OCI-LY1 (cell line): ENCODE measurements around the gene DCHS1.

Experiments
- H2AFZ ChIP-seq: fragments of 200-600 bp; sonication (generic), shearing (Covaris generic); 2 replicates; pipeline ENCODE4 v1.6.0; 2014; ENCODE audit warnings: antibody characterized with exemption, mild to moderate bottlenecking, low read length
- H3F3A ChIP-seq: fragments of 200-600 bp; sonication (generic), shearing (Covaris generic); 2 replicates; pipeline ENCODE4 v1.6.0; 2014; ENCODE audit warnings: mild to moderate bottlenecking, antibody characterized with exemption, low read length, moderate library complexity; ENCODE audit not compliant: insufficient read depth
- H3K27ac ChIP-seq: fragments of 200-600 bp; sonication (generic); 2 replicates; pipeline ENCODE4 v1.5.1; 2014; ENCODE audit warnings: low read length, mixed run types, mild to moderate bottlenecking, low read depth; ENCODE audit not compliant: poor library complexity, severe bottlenecking
- H3K27me3 ChIP-seq: fragments of 200-600 bp; sonication (generic); 2 replicates; pipeline ENCODE4 v1.6.0; 2014; ENCODE audit warnings: antibody characterized with exemption, mild to moderate bottlenecking, low read length, moderate library complexity; ENCODE audit not compliant: insufficient read depth
- H3K36me3 ChIP-seq: fragments of 200-600 bp; sonication (generic); 2 replicates; pipeline ENCODE4 v1.6.1; 2014; ENCODE audit warnings: mild to moderate bottlenecking, antibody characterized with exemption, low read length, moderate library complexity, mixed read lengths; ENCODE audit not compliant: insufficient read depth
- H3K4me1 ChIP-seq: fragments of 200-600 bp; sonication (generic); 2 replicates; pipeline ENCODE4 v1.5.1; 2014; ENCODE audit warnings: mild to moderate bottlenecking, low read length, moderate library complexity; ENCODE audit not compliant: insufficient read depth, severe bottlenecking
- H3K4me2 ChIP-seq: fragments of 200-600 bp; sonication (generic), shearing (Covaris generic); 2 replicates; pipeline ENCODE4 v1.6.1; 2014; ENCODE audit warnings: low read length
- H3K4me3 ChIP-seq: fragments of 200-600 bp; sonication (generic); 2 replicates; pipeline ENCODE4 v1.5.1; 2014; ENCODE audit warnings: low read length, low read depth, mild to moderate bottlenecking, mixed read lengths; ENCODE audit not compliant: poor library complexity, severe bottlenecking
- H3K79me2 ChIP-seq: fragments of 200-600 bp; shearing (Covaris generic); 2 replicates; pipeline ENCODE4 v1.6.1; 2016; ENCODE audit warnings: mixed run types, low read length, mixed read lengths; ENCODE audit not compliant: insufficient read depth
- H3K9ac ChIP-seq: fragments of 200-600 bp; sonication (generic), shearing (Covaris generic); 2 replicates; pipeline ENCODE4 v1.6.1; 2014; ENCODE audit warnings: mild to moderate bottlenecking, low read length, mixed read lengths
- H3K9me2 ChIP-seq: fragments of 200-600 bp; sonication (generic), shearing (Covaris generic); 2 replicates; pipeline ENCODE4 v1.6.1; 2014; ENCODE audit warnings: low read depth, mild to moderate bottlenecking, low read length, mixed read lengths
- H3K9me3 ChIP-seq: fragments of 200-600 bp; shearing (Covaris generic); 2 replicates; pipeline ENCODE4 v1.6.1; 2014; ENCODE audit warnings: low read length, mixed read lengths
- H4K20me1 ChIP-seq: fragments of 200-600 bp; sonication (generic), shearing (Covaris generic); 2 replicates; pipeline ENCODE4 v1.6.0; 2016; ENCODE audit warnings: mild to moderate bottlenecking, low read length; ENCODE audit not compliant: insufficient read depth
- CTCF ChIP-seq: fragments of 200-600 bp; sonication (generic), shearing (Covaris generic); IDR thresholded peaks from 2 replicates; pipeline ENCODE4 v1.5.1; 2017; ENCODE audit warnings: mild to moderate bottlenecking, antibody characterized with exemption, low read length, moderate library complexity, mixed read lengths
- EZH2 ChIP-seq: fragments of 200-600 bp; sonication (generic), shearing (Covaris generic); IDR thresholded peaks from 2 replicates; pipeline ENCODE4 v1.8.0; 2017; ENCODE audit warnings: borderline replicate concordance, mixed run types, mild to moderate bottlenecking, antibody characterized with exemption, low read length, moderate library complexity, mixed read lengths

The DCHS1 gene

GRCh38 chr11:6630632-6631291 lies 24.8 kb downstream of the DCHS1 start:
- Histone ChIP-seq H3K4me1 (peaks cover 5% of the 10 kb centered on the region), H3K9me2 (no peaks in the 10 kb centered on the region), H3K79me2 (no peaks in the 10 kb centered on the region), H4K20me1 (no peaks in the 10 kb centered on the region), H3F3A (no peaks in the 10 kb centered on the region), H3K9me3 (no peaks in the 10 kb centered on the region), H3K36me3 (no peaks in the 10 kb centered on the region), H3K9ac (no peak overlapping the region), H2AFZ (no peak overlapping the region), H3K27me3 (peaks cover 7% of the 10 kb centered on the region; the same call in 1 of the 2 replicates), H3K4me3 (no peak overlapping the region), H3K27ac (no peak overlapping the region), H3K4me2 (no peak overlapping the region)
- TF ChIP-seq CTCF (no peak), EZH2 (no peak)

- Histone ChIP-seq H3K4me2 (no peak overlapping the region), H3K9me3 (no peaks in the 10 kb centered on the region), H3K4me3 (no peak overlapping the region), H2AFZ (no peak overlapping the region), H3K27me3 (peaks cover 7% of the 10 kb centered on the region; the same call in 1 of the 2 replicates), H3K79me2 (no peaks in the 10 kb centered on the region), H3F3A (no peaks in the 10 kb centered on the region), H4K20me1 (no peaks in the 10 kb centered on the region), H3K36me3 (no peaks in the 10 kb centered on the region), H3K9ac (no peak overlapping the region), H3K9me2 (no peaks in the 10 kb centered on the region), H3K4me1 (peaks cover 5% of the 10 kb centered on the region), H3K27ac (no peak overlapping the region)
- TF ChIP-seq CTCF (no peak), EZH2 (no peak)
Measured at GRCh38 chr11:6629892-6630631, 25.5 kb downstream of the DCHS1 start.

GRCh38 chr11:6629573-6629891 lies 26.1 kb downstream of the DCHS1 start:
- H2AFZ ChIP-seq, result no peak overlapping the region
- no peaks in the 10 kb centered on the region for H3K9me2 ChIP-seq
- no peak overlapping the region for H3K4me2 ChIP-seq
- peaks cover 7% of the 10 kb centered on the region; the same call in 1 of the 2 replicates for H3K27me3 ChIP-seq
- H3K9me3 ChIP-seq, result no peaks in the 10 kb centered on the region
- H3K4me3 ChIP-seq, result no peak overlapping the region
- no peaks in the 10 kb centered on the region for H3K36me3 ChIP-seq
- H4K20me1 ChIP-seq, result no peaks in the 10 kb centered on the region
- H3K27ac ChIP-seq, result no peak overlapping the region
- TF ChIP-seq EZH2 (no peak), CTCF (no peak)
- no peak overlapping the region for H3K9ac ChIP-seq
- H3F3A ChIP-seq, result no peaks in the 10 kb centered on the region
- peaks cover 5% of the 10 kb centered on the region for H3K4me1 ChIP-seq
- H3K79me2 ChIP-seq, result no peaks in the 10 kb centered on the region
